Mammary epithelial cell (primary cell): ENCODE measurements around the gene LRRC28.

Source experiments
- EZH2 ChIP-seq: IDR thresholded peaks from 2 replicates; pipeline ENCODE4 v1.6.1; 2012; ENCODE audit warnings: low read length, inconsistent platforms, borderline replicate concordance
- TF ChIP-seq, protein P1 (sequence below), 2 donors: IDR thresholded peaks in 1 of 2; conservative IDR thresholded peaks in 1 of 2; 2 replicates each; pipeline ENCODE4 v1.5.1; 2011 to 2012; ENCODE audit warnings: inconsistent platforms in 2 of 2, low read length in 2 of 2, mild to moderate bottlenecking in 2 of 2, control low read depth in 1 of 2, low read depth in 1 of 2; ENCODE audit not compliant: insufficient read depth in 1 of 2; ENCODE audit errors: extremely low read depth in 1 of 2

- TF ChIP-seq, protein P1, sequence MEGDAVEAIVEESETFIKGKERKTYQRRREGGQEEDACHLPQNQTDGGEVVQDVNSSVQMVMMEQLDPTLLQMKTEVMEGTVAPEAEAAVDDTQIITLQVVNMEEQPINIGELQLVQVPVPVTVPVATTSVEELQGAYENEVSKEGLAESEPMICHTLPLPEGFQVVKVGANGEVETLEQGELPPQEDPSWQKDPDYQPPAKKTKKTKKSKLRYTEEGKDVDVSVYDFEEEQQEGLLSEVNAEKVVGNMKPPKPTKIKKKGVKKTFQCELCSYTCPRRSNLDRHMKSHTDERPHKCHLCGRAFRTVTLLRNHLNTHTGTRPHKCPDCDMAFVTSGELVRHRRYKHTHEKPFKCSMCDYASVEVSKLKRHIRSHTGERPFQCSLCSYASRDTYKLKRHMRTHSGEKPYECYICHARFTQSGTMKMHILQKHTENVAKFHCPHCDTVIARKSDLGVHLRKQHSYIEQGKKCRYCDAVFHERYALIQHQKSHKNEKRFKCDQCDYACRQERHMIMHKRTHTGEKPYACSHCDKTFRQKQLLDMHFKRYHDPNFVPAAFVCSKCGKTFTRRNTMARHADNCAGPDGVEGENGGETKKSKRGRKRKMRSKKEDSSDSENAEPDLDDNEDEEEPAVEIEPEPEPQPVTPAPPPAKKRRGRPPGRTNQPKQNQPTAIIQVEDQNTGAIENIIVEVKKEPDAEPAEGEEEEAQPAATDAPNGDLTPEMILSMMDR (conservative IDR thresholded peaks at IDR 0.05 in 1 of 2, IDR thresholded peaks at IDR 0.05 in 1 of 2; ENCODE audit: extremely low read depth in 1 of 2, insufficient read depth in 1 of 2, low read depth in 1 of 2, low read length in 2 of 2), result no peak
- TF ChIP-seq EZH2, result no peak
Observed at GRCh38 chr15:99430881-99431401, 179.7 kb downstream of the LRRC28 start.
